H7 (cell line): ENCODE data around the gene ROR1. TPM values are rescaled to one million over a fixed set of nuclear protein-coding genes. Genes with fewer than 3 reads are reported as not detected.

Experiments
- DNase-seq: peaks from one replicate; pipeline ENCODE4 v3.0.0; 2012
- H3K27me3 ChIP-seq: 2 replicates; pipeline ENCODE4 v1.6.0; 2011; ENCODE audit warnings: mild to moderate bottlenecking, low read length; ENCODE audit not compliant: control insufficient read depth, insufficient read depth
- H3K36me3 ChIP-seq: replicated peaks from 2 replicates; pipeline ENCODE4 v1.5.1; 2011; ENCODE audit warnings: low read length; ENCODE audit not compliant: control insufficient read depth, insufficient read depth
- H3K4me3 ChIP-seq: 2 replicates; pipeline ENCODE4 v1.5.1; 2011; ENCODE audit warnings: low read depth, mild to moderate bottlenecking, control low read depth, low read length, moderate library complexity; ENCODE audit not compliant: insufficient read depth
- total RNA-seq: library from RNA; depleted of rRNA; stranded (reverse); fragments of >200 nt; shearing (Covaris generic); gene quantifications from 2 replicates; pipeline ENCODE4 v1.2.3, GENCODE V29; 2014; rRNA removed

Gene ROR1
- 63.4 and 94.3 TPM in 2 replicates for total RNA-seq

- Histone ChIP-seq H3K36me3 (no peaks in the 10 kb centered on the region), H3K27me3 (no peaks in the 10 kb centered on the region), H3K4me3 (peak within 1 kb of the TSS; percentile 94)
- peak; percentile 93 for DNase-seq
These were observed at the start of gene ROR1 for GRCh38 chr1:63773815-63774616. Gene ROR1 (plus strand): TSS chr1:63774017.

- Histone ChIP-seq H3K27me3 (no peaks in the 10 kb centered on the region), H3K4me3 (no peak overlapping the region), H3K36me3 (no peaks in the 10 kb centered on the region)
- no peak for DNase-seq
These were observed 49.4 kb upstream of the ROR1 start for GRCh38 chr1:63724375-63724899.

GRCh38 chr1:63728611-63729226, 45.1 kb upstream of the ROR1 start:
- H3K36me3 ChIP-seq, result no peaks in the 10 kb centered on the region
- no peak overlapping the region for H3K4me3 ChIP-seq
- DNase-seq, result peak; percentile 28
- H3K27me3 ChIP-seq, result no peaks in the 10 kb centered on the region

GRCh38 chr1:63729227-63729620, 44.6 kb upstream of the ROR1 start:
- no peak overlapping the region for H3K4me3 ChIP-seq
- no peak for DNase-seq
- no peaks in the 10 kb centered on the region for H3K36me3 ChIP-seq
- no peaks in the 10 kb centered on the region for H3K27me3 ChIP-seq

- DNase-seq, result no peak
- H3K36me3 ChIP-seq, result no peaks in the 10 kb centered on the region
- no peaks in the 10 kb centered on the region for H3K27me3 ChIP-seq
- no peak overlapping the region for H3K4me3 ChIP-seq
These were observed 43.6 kb upstream of the ROR1 start for GRCh38 chr1:63730211-63730610.

DNA sequence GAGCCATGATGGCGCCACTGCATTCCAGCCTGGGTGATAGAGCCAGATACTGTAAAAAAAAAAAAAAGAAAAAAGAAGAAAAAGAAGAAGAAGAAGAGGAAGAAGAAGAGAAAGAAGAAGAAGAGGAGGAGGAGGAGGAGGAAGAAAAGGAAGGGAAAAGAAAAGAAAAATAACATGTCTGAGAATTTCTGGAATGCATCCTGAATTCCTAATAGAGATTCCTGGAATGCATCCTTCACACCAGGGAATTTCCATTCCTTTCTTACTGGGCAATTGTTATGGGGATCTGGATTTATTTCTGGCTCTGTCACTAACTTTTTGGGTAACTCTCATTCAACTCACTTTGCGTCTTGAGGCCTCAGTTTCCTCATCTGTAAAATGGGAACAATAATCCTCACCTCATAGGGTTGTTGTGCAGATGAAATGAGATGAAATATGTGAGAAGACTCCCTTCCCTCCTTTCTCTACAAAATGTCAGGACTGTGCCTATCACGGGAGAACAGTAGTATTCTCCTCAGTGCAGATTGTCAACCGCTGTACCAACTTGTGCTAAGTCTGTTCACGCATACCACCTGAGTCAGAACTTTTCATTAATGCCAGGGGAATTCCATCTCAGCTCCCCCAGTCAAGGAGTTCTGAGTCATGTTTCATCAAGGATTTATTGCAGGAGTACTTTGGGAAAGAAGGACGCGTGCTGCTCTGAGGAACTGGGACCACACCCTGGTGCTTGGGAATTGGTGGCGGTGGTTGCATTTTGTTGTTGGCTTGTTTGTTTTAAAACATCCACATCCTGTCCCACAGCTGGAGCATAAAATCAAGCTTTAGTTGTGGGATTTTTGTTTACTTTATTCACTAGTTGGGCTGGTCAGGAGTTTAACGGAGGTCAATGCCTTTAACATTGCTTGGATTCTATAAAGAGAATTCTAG, 42.4 kb upstream of the ROR1 start:
- Histone ChIP-seq H3K36me3 (no peaks in the 10 kb centered on the region), H3K4me3 (no peak overlapping the region), H3K27me3 (no peaks in the 10 kb centered on the region)
- peak; percentile 38 for DNase-seq

DNA sequence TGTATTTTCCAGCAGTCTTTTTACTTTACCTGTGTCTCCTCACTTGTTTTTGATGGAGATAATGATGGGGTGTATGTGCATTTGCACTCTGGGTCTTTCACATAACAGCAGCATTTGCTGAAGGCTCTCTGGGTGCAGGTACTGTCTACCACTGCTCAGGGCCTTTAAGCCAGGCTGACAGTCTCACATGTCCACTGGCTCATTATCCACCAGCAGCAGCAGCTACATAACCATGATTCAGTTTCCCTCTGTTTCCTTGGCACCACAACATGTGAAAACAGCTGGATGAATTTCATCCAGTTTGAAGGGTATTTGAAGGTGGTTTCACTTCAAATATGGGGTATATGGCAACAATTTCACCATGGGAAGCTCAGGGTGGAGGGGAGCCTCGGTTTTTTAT, 41.2 kb upstream of the ROR1 start:
- DNase-seq, result no peak
- no peak overlapping the region for H3K4me3 ChIP-seq
- H3K36me3 ChIP-seq, result no peaks in the 10 kb centered on the region
- H3K27me3 ChIP-seq, result no peaks in the 10 kb centered on the region

DNA sequence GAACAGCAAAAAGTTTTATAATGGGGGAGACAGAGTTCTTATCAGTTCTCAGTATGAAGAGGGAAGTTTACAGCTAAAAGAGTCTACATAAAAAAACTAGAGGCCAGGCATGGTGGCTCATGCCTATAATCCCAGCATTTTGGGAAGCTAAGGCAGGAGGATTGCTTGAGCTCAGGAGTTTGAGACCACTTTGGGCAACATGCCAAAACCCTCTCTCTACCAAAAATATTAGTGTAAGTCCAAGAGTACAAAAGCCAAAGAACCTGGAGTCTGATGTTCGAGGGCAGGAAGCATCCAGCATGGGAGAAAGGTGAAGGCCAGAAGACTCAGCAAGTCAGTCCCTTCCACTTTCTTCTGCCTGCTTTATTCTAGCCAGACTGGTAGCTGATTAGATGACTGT, 35.0 kb upstream of the ROR1 start:
- Histone ChIP-seq H3K36me3 (no peaks in the 10 kb centered on the region), H3K4me3 (no peak overlapping the region), H3K27me3 (no peaks in the 10 kb centered on the region; the same call in 1 of the 2 replicates)
- no peak for DNase-seq

GRCh38 chr1:63739452-63739851, 34.4 kb upstream of the ROR1 start:
- no peaks in the 10 kb centered on the region; the same call in 1 of the 2 replicates for H3K27me3 ChIP-seq
- no peak for DNase-seq
- H3K4me3 ChIP-seq, result no peak overlapping the region
- no peaks in the 10 kb centered on the region for H3K36me3 ChIP-seq

- Histone ChIP-seq H3K27me3 (no peaks in the 10 kb centered on the region; the same call in 1 of the 2 replicates), H3K4me3 (no peak overlapping the region), H3K36me3 (no peaks in the 10 kb centered on the region)
- no peak for DNase-seq
These were observed 33.4 kb upstream of the ROR1 start for GRCh38 chr1:63740432-63740831.

DNA sequence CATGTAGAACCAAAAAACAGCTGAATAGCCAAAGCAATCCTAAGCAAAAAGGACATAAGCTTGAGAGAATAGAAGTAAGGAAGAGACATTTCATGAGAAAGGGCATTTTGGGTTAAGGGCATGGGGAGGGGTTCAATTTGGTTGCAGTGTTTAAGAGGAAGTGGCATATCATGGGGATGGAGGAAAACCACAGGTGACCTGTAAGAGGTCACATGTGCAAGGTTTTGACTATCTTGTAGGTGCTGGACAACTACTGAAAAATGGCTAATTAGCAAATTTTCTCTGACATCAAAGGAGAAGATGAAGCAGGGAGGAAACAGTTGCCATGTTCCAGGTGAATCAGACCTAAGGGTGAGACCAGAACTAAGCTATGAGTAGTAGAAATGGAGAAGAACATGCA, 31.3 kb upstream of the ROR1 start:
- DNase-seq, result no peak
- Histone ChIP-seq H3K36me3 (no peaks in the 10 kb centered on the region), H3K4me3 (no peak overlapping the region), H3K27me3 (no peaks in the 10 kb centered on the region; the same call in 1 of the 2 replicates)

GRCh38 chr1:63743781-63744180, 30.0 kb upstream of the ROR1 start:
- DNase-seq, result no peak
- Histone ChIP-seq H3K27me3 (no peaks in the 10 kb centered on the region; the same call in 1 of the 2 replicates), H3K4me3 (no peak overlapping the region), H3K36me3 (no peaks in the 10 kb centered on the region)

DNA sequence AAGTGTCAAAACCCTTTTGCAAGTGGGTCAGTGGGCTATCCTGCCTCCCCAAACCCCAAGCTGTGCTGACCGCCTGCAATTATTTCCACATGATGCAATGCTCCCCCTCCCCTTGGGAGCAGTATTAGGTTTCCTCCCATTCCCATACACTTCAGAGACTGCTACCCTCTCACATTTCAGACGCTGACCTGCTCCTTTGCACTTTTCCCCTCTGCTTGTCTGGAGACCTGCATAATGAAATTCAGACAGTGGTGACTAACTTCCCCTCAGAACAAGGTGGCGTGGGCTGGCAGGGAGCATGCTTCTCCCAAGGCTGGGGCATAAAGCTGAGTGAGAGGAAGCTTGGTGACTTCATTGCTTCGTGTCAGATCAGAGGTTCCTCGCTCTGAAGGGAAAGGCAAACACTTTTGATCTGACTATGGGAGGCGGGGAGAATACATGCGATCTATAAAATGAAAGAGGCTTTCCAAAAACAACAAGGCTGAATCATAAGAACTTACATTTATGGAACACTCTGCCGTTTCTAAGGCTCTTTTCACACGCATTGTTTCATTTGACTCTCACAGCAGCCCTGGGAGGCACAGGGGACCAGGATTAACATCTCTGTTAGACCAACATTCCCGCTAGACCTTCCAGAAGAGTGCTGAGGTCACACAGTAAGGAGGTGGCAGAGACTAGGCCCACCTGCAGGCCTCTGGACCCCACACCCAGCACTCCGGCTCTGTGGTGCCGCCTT, 27.5 kb upstream of the ROR1 start:
- no peaks in the 10 kb centered on the region; the same call in 1 of the 2 replicates for H3K27me3 ChIP-seq
- H3K36me3 ChIP-seq, result no peaks in the 10 kb centered on the region
- H3K4me3 ChIP-seq, result no peak overlapping the region
- peak; percentile 37 for DNase-seq

GRCh38 chr1:63747445-63747844, 26.4 kb upstream of the ROR1 start:
- H3K36me3 ChIP-seq, result no peaks in the 10 kb centered on the region
- H3K27me3 ChIP-seq, result no peaks in the 10 kb centered on the region
- H3K4me3 ChIP-seq, result no peak overlapping the region
- no peak for DNase-seq
